NCI-H2196 (cell line): ENCODE results near the gene TRO.

ENCODE experiments used
- DNase-seq: peaks from one replicate; lab custom pipeline; 2025; ENCODE audit not compliant: unreplicated experiment; lab: John Stamatoyannopoulos, UW

TRO gene, protein sequence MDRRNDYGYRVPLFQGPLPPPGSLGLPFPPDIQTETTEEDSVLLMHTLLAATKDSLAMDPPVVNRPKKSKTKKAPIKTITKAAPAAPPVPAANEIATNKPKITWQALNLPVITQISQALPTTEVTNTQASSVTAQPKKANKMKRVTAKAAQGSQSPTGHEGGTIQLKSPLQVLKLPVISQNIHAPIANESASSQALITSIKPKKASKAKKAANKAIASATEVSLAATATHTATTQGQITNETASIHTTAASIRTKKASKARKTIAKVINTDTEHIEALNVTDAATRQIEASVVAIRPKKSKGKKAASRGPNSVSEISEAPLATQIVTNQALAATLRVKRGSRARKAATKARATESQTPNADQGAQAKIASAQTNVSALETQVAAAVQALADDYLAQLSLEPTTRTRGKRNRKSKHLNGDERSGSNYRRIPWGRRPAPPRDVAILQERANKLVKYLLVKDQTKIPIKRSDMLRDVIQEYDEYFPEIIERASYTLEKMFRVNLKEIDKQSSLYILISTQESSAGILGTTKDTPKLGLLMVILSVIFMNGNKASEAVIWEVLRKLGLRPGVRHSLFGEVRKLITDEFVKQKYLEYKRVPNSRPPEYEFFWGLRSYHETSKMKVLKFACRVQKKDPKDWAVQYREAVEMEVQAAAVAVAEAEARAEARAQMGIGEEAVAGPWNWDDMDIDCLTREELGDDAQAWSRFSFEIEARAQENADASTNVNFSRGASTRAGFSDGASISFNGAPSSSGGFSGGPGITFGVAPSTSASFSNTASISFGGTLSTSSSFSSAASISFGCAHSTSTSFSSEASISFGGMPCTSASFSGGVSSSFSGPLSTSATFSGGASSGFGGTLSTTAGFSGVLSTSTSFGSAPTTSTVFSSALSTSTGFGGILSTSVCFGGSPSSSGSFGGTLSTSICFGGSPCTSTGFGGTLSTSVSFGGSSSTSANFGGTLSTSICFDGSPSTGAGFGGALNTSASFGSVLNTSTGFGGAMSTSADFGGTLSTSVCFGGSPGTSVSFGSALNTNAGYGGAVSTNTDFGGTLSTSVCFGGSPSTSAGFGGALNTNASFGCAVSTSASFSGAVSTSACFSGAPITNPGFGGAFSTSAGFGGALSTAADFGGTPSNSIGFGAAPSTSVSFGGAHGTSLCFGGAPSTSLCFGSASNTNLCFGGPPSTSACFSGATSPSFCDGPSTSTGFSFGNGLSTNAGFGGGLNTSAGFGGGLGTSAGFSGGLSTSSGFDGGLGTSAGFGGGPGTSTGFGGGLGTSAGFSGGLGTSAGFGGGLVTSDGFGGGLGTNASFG (N-terminal part only)

DNA sequence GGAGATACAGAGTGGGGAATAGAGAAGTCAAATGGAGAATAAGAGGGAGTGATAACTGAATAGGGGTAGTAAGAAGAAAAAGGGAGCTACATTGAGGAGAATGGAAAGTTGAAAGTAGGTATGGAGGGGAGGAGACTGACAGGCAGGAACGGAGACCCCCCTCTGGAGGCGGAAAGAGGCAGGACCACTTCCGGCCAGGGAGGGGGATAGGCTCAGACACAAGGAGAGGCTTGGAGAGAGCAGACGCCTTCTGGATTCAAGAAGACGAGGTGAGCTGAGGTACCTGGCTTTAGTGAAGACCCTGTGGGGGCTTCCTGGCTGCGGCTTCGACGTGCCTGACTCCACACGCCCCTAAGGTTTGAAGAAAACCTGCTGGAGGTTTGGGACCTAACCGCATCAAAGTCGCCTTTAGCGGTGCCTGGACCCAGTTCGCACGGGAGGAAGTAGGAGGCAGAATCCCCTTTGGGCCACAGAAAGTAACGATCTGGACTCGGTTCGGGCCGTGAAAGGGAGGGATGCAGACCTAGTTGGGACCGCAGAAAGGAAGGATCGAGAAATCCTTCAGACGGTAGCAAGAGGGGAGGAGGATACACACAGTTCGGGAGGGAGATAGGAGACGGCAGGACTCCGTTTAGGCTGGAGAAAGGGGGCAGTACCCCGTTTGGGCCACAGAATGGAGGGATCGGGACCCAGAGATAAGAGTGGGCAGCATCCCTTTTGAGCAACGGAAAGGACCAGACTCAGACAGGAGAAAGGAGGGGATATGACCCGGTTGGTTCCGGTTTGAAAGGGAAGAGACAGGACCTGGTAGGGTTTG, at the start of gene TRO:
TSS of gene TRO (plus strand) at position 215 of the 817 bp plus-strand sequence. CDS start 1,423 bp downstream, outside the sequence.
- DNase-seq = no peak

DNA sequence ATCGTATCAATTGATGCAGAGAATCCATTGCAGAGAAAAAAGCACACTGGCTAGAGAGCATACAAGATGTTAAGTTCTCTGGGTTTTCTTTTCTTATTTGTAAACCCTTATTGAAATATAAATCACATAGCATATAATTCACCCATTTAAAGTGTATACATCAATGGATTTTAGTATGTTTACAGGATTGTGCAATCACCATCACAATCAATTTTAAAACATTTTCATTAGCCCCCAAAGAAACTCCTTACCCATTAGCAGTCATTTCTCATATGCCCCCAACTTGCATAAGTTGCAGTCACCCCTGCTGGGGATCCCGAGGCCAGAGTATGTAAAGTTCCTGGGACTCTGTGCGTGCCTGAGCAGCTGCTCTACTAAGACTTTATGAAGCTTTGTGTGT, 34.9 kb upstream of the TRO start:
- no peak for DNase-seq

DNA sequence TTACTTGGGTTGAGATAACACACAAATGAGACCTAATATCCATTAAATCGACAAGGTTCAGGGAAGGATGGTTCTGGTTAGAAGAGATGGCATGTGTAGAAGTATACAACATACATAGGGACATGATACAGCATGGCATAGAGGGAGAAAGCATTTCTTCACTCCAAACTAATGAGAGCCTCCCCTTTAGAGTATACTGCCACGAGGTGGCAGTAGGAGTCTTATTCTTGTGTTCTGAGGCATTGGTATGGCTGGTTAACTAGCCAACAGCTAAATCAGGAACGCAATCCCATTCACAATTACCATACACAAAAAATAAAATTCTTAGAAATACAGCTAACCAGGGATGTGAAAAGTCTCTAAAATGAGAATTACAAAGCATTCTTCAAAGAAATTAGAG, 29.1 kb upstream of the TRO start:
- DNase-seq = peak; percentile 1

DNA sequence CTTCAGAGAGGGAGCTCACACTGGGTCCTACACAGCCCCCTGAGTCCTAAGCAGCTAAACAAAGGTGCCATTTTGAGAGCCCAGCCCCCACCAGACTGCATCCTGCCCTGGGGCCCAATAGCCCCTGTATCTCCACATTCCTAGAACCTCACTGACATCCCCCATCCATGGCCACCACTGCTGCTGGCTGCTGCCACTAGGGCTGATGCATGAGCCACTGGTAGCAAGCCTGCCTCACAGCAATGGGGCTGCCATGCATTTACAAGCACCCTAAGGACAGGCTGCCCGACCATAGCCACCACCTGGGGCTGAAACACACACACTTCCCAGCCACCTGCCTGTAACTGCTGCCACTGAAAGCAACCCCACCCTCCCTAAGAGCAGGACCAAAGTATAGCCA, 26.5 kb upstream of the TRO start:
- DNase-seq = no peak

DNA sequence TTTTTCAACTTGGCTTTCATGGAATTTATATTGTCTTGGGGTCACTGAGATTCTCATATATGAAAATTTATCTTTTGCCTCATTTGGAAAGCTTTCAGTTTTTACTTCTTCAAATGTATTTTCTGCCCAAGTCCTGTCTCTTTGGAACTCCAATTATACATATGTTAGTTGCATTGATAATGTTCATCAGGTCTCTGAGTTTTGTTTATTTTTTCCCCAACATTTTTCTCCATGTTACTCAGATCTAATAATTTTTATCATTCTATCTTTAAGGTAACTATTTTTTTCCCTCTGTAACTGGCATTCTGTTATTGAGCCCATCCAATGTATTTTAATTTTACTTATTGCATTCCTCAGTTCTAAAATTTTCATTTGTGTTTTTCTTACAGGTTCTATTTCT, 10.7 kb upstream of the TRO start:
- no peak for DNase-seq

DNA sequence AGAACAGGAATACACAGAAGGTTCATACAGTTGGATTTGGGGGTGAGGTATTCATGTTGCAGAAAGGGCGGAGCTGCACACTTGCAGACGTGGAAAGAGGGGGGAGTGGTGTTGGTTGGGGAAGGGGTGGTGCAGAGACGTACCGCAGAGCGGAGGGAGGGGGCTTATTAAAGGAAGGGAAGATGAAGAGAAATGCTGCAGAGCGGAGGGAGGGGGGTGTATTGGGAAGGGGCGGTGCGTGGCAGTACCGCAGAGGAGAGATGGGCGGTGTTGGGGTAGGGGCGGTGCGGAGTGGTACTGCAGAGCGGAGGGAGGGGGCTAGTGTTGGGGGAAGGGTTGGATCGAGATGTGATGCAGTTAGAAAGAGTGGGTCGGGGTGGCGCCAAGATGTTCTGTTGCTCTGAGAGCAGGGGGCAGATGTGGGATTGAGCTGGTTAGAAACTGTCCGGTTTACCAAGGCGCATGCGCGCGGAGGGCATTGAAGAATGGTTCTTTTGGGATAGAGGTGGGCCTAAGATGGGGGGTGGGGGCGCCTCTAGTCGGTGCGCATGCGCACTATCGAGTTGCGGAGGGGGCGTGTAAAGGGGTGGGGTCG, 900 bp downstream of the TRO start:
- peak; percentile 66 for DNase-seq

DNA sequence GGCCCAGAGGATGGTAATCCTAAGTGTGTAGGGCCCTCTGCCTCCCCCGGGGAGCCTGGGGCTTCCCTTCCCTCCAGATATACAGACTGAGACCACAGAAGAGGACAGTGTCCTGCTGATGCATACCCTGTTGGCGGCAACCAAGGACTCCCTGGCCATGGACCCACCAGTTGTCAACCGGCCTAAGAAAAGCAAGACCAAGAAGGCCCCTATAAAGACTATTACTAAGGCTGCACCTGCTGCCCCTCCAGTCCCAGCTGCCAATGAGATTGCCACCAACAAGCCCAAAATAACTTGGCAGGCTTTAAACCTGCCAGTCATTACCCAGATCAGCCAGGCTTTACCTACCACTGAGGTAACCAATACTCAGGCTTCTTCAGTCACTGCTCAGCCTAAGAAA, 1.9 kb downstream of the TRO start:
- DNase-seq = no peak

DNA sequence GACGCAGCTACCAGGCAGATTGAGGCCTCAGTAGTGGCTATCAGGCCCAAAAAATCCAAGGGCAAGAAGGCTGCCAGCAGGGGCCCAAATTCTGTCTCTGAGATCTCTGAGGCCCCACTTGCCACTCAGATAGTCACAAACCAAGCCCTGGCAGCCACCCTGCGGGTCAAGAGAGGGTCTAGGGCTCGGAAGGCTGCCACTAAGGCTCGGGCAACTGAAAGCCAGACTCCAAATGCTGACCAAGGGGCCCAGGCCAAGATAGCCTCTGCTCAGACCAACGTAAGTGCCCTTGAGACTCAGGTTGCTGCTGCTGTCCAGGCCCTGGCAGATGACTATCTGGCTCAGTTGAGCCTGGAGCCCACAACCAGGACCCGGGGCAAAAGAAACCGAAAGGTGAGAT, 2.8 kb downstream of the TRO start:
- no peak for DNase-seq

DNA sequence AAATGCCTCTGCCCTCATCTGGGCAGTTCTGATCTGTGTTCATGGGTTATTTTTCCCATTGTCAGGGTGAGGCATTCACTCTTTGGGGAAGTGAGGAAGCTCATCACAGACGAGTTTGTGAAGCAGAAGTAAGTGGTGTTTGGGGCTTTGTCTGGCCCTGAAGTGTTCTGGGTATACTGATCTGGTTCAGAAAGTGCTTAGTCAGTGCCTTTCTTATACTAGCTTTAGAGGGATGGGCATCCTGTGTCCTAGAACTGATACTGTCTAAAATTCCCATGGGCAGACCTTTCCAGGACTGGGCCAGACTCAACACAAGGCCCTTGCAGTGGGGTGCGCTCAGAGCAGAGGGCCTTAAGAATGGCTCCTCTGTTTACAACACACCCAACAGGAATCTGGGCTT, 6.4 kb downstream of the TRO start:
- DNase-seq = no peak

DNA sequence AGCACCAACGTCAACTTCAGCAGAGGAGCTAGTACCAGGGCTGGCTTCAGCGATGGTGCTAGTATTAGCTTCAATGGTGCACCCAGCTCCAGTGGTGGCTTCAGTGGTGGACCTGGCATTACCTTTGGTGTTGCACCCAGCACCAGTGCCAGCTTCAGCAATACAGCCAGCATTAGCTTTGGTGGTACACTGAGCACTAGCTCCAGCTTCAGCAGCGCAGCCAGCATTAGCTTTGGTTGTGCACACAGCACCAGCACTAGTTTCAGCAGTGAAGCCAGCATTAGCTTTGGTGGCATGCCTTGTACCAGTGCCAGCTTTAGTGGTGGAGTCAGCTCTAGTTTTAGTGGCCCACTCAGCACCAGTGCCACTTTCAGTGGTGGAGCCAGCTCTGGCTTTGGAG, 8.3 kb downstream of the TRO start:
- no peak for DNase-seq

DNA sequence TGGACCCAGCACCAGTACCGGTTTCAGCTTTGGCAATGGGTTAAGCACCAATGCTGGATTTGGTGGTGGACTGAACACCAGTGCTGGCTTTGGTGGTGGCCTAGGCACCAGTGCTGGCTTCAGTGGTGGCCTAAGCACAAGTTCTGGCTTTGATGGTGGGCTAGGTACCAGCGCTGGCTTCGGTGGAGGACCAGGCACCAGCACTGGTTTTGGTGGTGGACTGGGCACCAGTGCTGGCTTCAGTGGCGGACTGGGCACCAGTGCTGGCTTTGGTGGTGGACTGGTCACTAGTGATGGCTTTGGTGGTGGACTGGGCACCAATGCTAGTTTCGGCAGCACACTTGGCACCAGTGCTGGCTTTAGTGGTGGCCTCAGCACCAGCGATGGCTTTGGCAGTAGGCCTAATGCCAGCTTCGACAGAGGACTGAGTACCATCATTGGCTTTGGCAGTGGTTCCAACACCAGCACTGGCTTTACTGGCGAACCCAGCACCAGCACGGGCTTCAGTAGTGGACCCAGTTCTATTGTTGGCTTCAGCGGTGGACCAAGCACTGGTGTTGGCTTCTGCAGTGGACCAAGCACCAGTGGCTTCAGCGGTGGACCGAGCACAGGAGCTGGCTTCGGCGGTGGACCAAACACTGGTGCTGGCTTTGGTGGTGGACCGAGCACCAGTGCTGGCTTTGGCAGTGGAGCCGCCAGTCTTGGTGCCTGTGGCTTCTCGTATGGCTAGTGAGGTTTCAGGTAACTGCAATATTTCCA, 9.8 kb downstream of the TRO start:
- no peak for DNase-seq

DNA sequence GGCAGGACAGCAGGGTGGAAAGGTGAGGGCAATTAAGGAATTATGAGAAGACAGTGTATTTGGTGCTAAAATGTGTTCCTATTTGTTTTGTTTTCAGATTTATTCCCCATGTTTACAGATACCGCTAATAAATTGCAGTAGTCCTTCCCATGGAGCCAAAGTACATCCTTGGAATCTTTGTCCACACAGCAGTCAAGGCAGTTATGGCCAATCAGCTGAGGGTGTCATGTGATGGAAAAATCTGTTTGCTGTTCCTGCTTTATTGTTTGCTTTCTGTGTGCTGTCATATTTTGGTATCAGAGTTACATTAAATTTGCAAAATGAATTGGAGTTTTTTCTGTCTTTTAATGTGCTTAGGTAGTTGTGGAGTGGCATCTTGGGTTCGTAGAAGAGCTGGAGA, 10.5 kb downstream of the TRO start:
- DNase-seq = no peak

DNA sequence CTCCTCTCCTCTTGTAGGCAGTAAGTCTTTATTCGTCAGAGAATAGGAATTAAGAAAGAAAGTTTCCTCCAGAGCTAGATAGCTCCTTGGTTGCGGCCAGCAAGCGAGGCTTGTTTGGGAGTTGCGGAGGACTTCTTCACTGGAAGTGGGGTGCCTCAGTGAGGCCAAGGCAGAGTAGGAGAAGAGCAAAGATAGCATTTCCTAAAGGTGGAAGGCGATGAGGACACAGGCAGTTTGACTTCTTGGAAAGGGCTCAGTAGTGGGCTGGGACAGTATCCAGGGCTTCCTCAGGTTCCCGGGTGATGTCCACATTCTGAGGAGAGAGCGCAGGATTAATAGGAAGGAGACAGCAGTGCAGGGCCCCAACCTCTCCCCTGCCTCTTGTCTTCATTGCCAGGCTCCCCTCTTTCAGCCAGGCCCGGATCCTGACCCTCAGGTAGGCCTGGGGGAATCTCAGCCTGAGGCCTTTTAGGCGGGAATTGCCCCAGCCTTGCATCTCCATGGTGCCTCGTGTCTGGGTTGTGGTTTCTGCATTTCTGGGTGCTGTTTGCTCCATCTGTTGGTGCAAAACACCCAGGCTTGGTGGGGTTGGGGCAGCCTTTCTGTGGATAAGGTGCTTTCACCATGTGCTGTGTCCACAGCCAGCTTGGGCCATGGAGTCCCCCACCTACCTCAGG, 12.7 kb downstream of the TRO start:
- no peak for DNase-seq

DNA sequence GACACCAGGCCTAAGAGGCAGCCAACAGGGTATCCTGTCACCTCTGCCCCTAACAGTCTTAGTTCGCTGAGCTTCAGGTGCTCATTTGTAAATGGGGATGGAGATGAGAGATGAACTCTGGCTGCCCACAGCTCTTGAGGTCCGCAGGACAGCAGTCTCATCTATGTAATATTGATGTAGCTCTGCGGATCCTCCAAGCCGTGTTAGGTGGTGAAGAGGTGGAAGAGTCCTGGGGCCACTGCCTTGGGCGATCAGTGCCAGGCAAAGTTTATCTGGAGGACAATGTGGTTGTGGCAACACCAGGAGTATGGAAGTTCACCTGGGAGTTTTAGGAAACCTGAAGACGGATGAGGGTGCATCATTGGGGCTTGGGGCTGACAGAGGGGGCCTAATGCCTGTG, 13.4 kb downstream of the TRO start:
- DNase-seq = no peak

DNA sequence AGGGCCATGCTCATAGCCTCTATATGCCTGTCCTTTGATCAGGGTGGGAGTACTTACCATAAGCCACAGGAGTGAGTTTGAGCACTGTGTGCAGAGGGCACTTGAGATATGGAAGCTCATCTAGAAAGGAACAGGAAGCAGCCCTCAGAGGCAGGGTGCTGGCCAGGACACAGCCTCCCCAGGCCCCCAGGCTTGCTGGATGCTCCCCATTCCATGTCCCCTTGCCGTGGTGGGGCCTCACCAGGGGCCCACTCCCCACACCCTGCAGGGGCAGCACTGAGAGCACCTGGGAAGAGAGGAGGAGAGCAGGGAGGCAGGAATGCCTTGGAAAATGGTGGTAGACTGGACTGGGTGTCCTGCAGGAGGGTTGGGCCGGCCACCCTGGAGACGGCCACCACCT, 14.3 kb downstream of the TRO start:
- no peak for DNase-seq

DNA sequence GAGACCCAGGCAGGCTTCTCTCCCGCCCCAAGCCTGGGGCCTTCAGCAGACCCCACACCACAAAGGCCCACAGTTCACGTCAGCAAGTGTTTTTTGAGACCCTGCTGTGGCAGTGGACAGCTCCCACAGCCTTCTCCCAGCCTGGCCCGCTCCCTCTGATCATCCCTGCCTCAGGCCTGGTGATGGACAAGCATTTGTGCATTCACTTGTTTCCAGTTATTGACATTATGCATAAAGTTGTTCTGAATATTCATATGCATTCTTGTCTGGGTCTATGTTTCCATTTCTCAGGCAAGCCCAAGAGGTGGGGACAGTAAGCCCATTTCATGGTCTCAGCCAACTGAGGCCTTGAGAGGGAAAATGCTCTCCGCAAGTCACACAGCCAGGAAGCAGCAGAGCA, 14.7 kb downstream of the TRO start:
- no peak for DNase-seq

DNA sequence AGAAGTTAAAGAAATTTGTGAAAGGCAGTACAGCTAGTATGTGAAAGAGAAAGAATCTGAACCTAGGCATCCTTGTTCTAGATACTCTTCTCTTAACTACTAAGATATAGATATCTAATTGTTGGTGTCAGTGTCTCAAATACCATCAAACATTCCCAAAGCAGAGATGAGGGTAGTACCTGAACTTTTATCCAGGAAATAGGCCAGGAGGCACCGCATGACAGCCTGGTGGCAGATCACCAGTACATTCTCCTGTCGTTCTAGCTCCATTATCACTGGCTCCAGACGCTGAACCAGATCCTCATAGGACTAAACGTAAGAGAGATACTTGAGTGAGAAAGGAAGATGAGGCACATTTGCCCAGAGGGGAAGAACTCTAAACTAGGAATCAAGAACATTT, 16.8 kb downstream of the TRO start:
- no peak for DNase-seq

DNA sequence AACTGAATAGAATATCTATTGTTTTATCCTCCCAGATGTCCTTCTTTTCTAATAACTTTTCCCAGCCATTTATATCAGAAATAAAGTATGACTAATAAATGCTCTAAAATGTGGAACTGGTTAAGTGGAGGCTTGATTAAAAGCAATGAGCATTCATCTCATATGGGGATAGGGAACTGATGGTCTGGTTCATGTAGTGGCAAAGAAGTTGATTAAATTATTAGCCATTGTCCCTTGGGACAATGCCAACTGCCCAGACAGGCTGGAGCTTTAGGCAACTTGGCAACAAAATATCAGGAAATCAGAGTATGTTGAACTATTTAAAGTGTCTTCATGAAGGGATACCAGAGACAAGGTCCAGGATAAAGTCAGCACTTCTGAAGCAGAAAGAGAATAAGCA, 24.2 kb downstream of the TRO start:
- DNase-seq = no peak

DNA sequence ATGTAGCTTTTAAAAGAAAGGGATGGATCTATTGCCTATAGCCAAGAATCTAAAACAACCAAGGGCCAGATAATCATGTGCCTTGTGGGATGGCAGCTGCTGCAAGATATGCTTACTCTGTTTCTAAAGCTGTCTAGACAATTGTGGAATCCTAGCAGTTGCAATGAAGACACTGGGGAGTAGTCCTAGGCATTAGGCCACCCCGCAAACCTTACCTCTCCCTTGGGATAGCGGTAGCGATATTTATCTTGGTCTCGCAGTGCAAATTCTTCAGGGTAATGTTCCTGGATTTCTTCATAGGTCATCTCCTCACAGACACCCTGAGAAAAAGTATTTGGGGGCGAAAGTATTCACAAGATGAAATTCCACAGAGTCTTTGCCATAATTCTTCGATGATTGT, 24.6 kb downstream of the TRO start:
- no peak for DNase-seq
